OCI-LY7 (cell line): ENCODE data around the gene C4orf50.
"Not testable (repeated sequence)": the region's sequence is repeated elsewhere in the genome, so short reads cannot be mapped to it uniquely, and the experiment has no call there.

Experiments
- EZH2phosphoT487 ChIP-seq: fragments of 200-600 bp; sonication (generic); IDR thresholded peaks from 2 replicates; pipeline ENCODE4 v1.6.1; 2018; ENCODE audit warnings: low read depth, borderline replicate concordance, mild to moderate bottlenecking, mixed run types, antibody characterized with exemption, low read length, moderate library complexity, mixed read lengths
- TF ChIP-seq, protein P1 (sequence below): fragments of 200-600 bp; sonication (generic); conservative IDR thresholded peaks from 2 replicates; pipeline ENCODE4 v1.5.1; 2014; ENCODE audit warnings: mild to moderate bottlenecking, antibody characterized with exemption, low read length, moderate library complexity, mixed read lengths

DNA sequence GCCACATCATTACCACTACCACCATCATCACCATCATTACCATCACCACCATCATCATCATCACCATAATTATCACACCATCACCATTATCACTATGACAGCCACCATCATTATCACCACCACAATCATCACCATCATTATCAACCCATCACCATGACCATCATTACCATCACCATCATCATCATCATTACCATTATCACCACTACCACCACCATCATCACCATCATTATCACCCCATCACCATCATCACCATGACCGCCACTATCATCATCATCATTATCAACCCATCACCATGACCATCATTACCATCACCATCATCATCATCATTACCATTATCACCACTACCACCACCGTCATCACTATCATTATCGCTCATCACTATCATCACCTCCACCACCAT, 161.9 kb downstream of the C4orf50 start:
- TF ChIP-seq, protein P1, sequence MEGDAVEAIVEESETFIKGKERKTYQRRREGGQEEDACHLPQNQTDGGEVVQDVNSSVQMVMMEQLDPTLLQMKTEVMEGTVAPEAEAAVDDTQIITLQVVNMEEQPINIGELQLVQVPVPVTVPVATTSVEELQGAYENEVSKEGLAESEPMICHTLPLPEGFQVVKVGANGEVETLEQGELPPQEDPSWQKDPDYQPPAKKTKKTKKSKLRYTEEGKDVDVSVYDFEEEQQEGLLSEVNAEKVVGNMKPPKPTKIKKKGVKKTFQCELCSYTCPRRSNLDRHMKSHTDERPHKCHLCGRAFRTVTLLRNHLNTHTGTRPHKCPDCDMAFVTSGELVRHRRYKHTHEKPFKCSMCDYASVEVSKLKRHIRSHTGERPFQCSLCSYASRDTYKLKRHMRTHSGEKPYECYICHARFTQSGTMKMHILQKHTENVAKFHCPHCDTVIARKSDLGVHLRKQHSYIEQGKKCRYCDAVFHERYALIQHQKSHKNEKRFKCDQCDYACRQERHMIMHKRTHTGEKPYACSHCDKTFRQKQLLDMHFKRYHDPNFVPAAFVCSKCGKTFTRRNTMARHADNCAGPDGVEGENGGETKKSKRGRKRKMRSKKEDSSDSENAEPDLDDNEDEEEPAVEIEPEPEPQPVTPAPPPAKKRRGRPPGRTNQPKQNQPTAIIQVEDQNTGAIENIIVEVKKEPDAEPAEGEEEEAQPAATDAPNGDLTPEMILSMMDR: not testable (repeated sequence)
- not testable (repeated sequence) for TF ChIP-seq EZH2phosphoT487
